ENCODE data around the gene TAF1. TPM values are rescaled to one million over a fixed set of nuclear protein-coding genes. Genes with fewer than 3 reads are reported as not detected.
"Not testable (repeated sequence)": the region's sequence is repeated elsewhere in the genome, so short reads cannot be mapped to it uniquely, and the experiment has no call there.

TAF1 gene
- total RNA-seq, 2 donors from 2014 or later, result 51.5 to 59.3 TPM

DNA sequence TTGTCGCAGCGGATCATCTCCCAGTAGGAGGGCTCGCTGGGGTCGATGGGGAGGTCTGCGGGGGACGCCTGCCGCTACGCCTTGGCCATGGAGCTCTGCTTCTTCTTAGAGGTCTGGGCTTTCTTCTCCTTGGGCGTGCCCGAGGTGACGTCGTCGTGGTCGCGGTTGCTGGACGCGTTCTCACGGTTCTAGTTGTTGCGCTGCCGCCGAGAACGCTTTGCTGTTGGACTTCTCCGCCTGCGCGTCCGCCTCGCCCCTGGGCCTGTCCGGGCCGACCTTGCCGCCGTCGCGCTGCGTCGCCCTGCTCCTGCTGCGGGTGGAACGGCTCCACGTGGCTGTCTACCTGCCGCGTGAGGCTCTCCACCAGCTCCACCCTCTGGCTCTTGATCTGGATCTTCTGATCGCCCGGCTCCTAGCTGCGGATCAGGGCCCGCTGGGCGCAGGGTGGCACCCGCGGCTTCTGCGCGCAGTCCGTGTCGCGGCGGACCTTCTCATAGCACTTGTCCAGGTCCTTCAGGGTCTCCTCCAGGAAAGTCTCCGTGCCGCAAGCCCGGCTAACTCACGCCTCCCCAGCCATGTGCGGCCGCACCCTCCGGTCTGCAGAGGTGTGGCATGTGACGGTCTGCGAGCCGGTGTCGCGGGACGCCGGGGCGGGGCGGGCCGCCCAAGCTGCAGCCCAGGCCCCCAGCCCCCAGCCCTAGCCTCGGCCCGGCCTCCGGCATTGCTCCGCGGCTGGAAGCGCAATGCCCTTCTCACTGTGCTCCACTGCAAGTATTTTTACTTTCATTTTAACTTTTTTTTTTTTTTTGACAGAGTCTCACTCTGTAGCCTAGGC is 126.3 kb downstream of the TAF1 start:
- Mint-ChIP-seq H3K27me3 (ENCODE audit: low read depth) (peaks cover 7% of the 10 kb centered on the region), H3K36me3 (ENCODE audit: insufficient read depth in 2 of 2) (no peaks in the 10 kb centered on the region), H3K4me1 (ENCODE audit: low read depth) (peaks cover 28% of the 10 kb centered on the region), H3K9me3 (no peaks in the 10 kb centered on the region), H3K27ac (no peak overlapping the region), H3K4me3 (peak overlapping the region in 1 of 2 donors; percentile 88)
- DNase-seq (peak in 1 of 2 donors; percentile 61), ATAC-seq (replicated peaks in 1 of 2) (peak in 1 of 2 donors; percentile 83)

DNA sequence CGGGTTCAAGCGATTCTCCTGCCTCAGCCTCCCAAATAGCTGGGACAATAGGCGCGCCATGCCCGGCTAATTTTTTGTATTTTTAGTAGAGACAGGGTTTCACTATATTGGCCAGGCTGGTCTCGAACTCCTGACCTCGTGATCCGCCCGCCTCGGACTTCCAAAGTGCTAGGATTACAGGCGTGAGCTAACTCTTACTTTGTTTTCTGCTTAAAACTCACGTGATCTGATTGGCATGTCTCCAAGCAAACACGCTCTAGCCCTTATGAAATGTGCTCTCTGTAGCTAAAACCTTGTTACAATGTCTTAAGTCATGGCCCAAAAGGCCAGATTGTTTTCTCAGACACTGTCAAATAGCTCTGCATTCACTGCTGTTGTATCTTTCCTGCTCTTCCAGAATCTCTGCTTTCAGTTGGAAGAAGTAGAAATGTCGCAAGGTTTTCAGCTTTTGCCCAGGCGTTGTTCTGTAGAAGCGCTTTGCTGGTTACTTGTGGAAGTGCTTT is 127.0 kb downstream of the TAF1 start:
- peaks cover 7% of the 10 kb centered on the region for H3K27me3 Mint-ChIP-seq (ENCODE audit: low read depth)
- H3K36me3 Mint-ChIP-seq (ENCODE audit: insufficient read depth in 2 of 2), result no peaks in the 10 kb centered on the region
- H3K9me3 Mint-ChIP-seq, result no peaks in the 10 kb centered on the region
- no peak for ATAC-seq (replicated peaks in 1 of 2)
- H3K4me3 Mint-ChIP-seq, result peak overlapping the region in 1 of 2 donors; percentile 88
- DNase-seq, result no peak
- peaks cover 28% of the 10 kb centered on the region for H3K4me1 Mint-ChIP-seq (ENCODE audit: low read depth)
- H3K27ac Mint-ChIP-seq, result no peak overlapping the region

DNA sequence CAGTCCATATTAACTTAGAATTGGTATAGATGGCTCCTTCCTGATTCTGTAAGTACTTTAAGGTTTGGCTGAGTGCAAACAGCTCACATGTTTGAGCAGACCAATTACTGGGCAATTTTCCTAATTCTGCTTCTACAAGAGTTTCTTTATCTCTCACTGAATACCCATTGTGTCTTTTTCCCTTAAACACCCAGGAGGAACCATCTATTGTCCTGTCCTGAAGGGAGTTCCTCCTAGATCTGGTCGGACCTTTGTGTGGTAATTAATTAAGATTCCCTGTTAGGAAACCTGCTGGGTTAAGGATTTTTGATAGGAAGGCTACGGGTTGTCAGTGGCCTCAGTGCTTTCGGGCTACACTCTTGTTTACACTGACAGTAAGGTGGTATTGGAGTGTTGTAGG is 129.8 kb downstream of the TAF1 start:
- peaks cover 19% of the 10 kb centered on the region for H3K4me1 Mint-ChIP-seq (ENCODE audit: low read depth)
- not testable (repeated sequence) for H3K27ac Mint-ChIP-seq; H3K36me3 Mint-ChIP-seq (ENCODE audit: insufficient read depth in 2 of 2); H3K9me3 Mint-ChIP-seq; H3K4me3 Mint-ChIP-seq; H3K27me3 Mint-ChIP-seq (ENCODE audit: low read depth); ATAC-seq (replicated peaks in 1 of 2); DNase-seq

DNA sequence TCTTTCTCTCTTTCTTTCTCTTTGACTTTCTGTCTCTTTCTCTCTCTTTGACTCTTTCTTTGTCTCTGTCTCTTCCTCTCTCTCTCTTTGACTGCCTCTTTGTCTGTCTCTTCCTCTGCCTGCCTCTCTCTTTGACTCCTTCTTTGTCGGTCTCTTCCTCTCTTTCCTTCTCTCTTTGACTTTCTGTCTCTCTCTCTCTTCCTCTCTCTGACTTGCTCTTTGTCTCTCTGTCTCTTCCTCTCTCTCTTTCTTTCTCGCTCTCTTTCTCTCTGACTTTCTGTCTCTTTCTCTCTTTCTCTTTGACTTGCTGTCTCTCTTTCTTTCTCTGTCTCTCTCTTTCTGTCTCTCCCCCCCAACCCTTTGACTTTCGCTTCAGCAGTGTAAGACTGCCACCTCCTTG is 130.3 kb downstream of the TAF1 start:
- DNase-seq (no peak), ATAC-seq (replicated peaks in 1 of 2) (no peak)
- Mint-ChIP-seq H3K4me1 (ENCODE audit: low read depth) (peaks cover 16% of the 10 kb centered on the region), H3K4me3 (no peak overlapping the region), H3K36me3 (ENCODE audit: insufficient read depth in 2 of 2) (no peaks in the 10 kb centered on the region), H3K27ac (no peak overlapping the region), H3K27me3 (ENCODE audit: low read depth) (peaks cover 7% of the 10 kb centered on the region), H3K9me3 (peaks cover 0 to 1% of the 10 kb centered on the region in 2 donors)

DNA sequence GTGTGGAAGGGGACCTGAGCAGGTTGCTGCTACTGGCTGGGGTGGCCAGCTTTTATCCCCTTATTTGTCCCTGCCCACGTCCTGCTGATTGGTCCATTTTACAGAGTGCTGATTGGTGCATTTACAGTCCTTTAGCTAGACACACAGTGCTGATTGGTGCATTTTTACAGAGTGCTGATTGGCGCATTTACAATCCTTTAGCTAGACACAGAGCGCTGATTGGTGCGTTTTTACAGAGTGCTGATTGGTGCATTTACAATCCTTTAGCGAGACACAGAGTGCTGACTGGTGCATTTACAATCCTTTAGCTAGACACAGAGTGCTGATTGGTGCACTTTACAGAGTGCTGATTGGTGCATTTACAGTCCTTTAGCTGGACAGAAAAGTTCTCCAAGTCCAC is 135.9 kb downstream of the TAF1 start:
- H3K4me3 Mint-ChIP-seq, result not testable (repeated sequence)

DNA sequence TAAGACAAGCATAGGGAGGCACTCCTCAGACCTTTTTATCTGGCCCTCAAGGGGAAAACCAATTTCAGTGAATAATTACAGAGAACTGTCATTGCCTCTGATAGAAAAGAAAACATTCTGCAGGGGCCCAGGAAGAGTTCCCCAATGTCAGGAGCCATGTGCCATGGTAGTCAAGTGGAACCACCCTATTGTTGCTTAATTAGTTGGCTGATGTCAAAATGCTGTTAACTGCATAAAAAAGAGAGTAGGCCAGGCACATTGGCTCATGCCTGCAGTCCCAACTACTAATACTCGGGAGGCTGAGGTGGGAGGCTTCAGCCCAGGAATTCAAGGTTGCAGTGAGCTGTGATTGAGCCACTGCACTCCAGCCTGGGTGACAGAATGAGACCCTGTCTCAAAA is 138.2 kb downstream of the TAF1 start:
- no peaks in the 10 kb centered on the region for H3K4me1 Mint-ChIP-seq (ENCODE audit: low read depth)
- no peak for DNase-seq

More for the DNA sequence above, 135.9 kb downstream of the TAF1 start:
- not testable (repeated sequence) for H3K27me3 Mint-ChIP-seq (ENCODE audit: low read depth); ATAC-seq (replicated peaks in 1 of 2); H3K27ac Mint-ChIP-seq; H3K36me3 Mint-ChIP-seq (ENCODE audit: insufficient read depth in 2 of 2); DNase-seq; H3K4me1 Mint-ChIP-seq (ENCODE audit: low read depth); H3K9me3 Mint-ChIP-seq

DNA sequence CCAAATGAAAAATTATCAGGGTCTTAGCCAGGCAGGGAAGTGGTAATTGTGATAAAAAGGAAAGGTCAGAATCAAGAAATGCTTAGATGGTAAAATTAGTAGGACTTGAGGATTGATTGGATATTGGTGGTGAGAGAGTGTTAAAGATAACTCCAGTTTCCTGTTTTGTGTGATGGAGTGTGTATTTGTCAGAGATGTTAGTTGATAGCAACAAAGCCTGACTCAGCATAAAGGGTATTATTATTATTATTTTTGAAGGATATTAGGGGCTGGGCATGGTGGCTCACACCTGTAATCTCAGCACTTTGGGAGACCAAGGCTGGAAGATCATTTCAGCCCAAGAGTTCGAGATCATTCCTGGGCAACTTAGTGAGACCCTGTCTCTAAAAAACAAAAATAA is 143.1 kb downstream of the TAF1 start:
- H3K36me3 Mint-ChIP-seq (ENCODE audit: insufficient read depth in 2 of 2), result no peaks in the 10 kb centered on the region
- H3K4me3 Mint-ChIP-seq, result no peak overlapping the region
- ATAC-seq (replicated peaks in 1 of 2) (no peak), DNase-seq (no peak)
- no peak overlapping the region for H3K27ac Mint-ChIP-seq
- peaks cover 17% of the 10 kb centered on the region for H3K27me3 Mint-ChIP-seq (ENCODE audit: low read depth)
- H3K4me1 Mint-ChIP-seq (ENCODE audit: low read depth), result peaks cover 5% of the 10 kb centered on the region
- peaks cover 0 to 4% of the 10 kb centered on the region in 2 donors for H3K9me3 Mint-ChIP-seq

More for the DNA sequence above, 138.2 kb downstream of the TAF1 start:
- peaks cover 0 to 1% of the 10 kb centered on the region in 2 donors for H3K9me3 Mint-ChIP-seq
- ATAC-seq (replicated peaks in 1 of 2), result no peak
- H3K4me3 Mint-ChIP-seq, result no peak overlapping the region
- no peak overlapping the region for H3K27ac Mint-ChIP-seq
- peaks cover 9% of the 10 kb centered on the region for H3K27me3 Mint-ChIP-seq (ENCODE audit: low read depth)
- H3K36me3 Mint-ChIP-seq (ENCODE audit: insufficient read depth in 2 of 2), result no peaks in the 10 kb centered on the region

DNA sequence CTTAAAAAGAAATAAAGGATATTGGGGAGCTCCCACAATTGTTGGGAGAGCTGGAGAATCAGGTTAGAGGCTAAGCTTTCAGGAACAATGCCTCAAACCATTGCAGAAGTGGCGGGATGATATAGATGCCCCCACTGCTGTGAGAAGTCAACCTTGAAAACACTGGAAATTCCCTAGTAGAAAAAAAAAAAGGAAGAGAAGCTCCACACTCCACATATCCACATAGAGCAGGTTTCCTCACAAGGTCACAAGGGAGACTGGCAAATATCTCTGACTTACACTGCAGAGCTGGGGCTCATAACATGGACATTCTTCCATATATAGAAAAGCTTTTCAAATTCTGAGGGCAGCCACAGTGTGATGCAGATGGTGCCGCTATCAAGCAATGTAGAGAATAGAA is 144.0 kb downstream of the TAF1 start:
- ATAC-seq (replicated peaks in 1 of 2), result no peak
- H3K27ac Mint-ChIP-seq, result no peak overlapping the region
- no peaks in the 10 kb centered on the region for H3K36me3 Mint-ChIP-seq (ENCODE audit: insufficient read depth in 2 of 2)
- H3K4me3 Mint-ChIP-seq, result no peak overlapping the region
- DNase-seq, result no peak
- peaks cover 0 to 4% of the 10 kb centered on the region in 2 donors for H3K9me3 Mint-ChIP-seq
- peaks cover 13% of the 10 kb centered on the region for H3K4me1 Mint-ChIP-seq (ENCODE audit: low read depth)
- H3K27me3 Mint-ChIP-seq (ENCODE audit: low read depth), result peaks cover 19% of the 10 kb centered on the region

DNA sequence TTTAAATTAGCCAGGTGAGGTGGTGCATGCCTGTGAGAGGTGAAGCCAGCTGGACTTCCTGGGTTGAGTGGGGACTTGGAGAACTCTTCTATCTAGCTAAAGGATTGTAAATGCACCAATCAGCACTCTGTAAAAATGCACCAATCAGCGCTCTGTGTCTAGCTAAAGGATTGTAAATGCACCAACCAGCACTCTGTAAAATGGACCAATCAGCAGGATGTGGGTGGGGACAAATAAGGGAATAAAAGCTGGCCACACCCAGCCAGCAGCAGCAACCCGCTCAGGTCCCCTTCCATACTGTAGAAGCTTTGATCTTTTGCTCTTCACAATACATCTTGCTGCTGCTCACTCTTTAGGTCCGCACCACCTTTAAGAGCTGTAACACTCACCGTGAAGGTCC is 147.6 kb downstream of the TAF1 start:
- H3K4me1 Mint-ChIP-seq (ENCODE audit: low read depth), result peaks cover 17% of the 10 kb centered on the region
- ATAC-seq (replicated peaks in 1 of 2); H3K27ac Mint-ChIP-seq: not testable (repeated sequence)

DNA sequence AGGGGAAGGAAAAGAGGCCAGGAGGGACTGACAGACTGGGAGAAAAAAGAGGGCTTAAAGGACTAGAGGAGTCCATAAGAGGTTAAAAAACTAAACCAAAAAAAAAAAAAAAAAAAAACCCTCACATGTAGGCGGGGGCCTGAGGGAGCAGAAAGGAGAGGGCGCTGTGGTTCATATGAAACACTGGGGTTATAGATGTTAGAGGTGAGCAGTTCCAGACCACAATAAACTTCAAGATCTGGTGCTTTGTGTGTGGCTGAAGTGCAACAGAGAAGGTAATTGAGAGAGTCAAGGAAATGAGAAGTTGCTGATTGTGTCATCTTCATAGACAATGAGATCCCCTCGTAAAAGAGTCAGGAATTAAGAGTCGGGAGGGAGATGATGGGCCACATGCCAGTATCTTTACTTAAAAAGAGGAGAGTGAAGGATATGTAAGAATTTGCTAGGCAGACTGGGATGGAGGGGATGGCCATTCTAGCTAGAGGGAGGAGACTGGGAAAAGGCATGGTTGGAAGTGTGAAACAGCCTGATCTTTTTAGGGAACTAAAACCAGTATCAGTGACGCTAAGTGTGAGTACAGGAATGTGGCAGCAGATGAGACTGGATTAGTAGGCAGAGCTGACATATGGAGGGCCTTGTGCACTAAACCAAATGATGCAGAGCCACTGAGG is 148.3 kb downstream of the TAF1 start:
- peaks cover 19% of the 10 kb centered on the region for H3K27me3 Mint-ChIP-seq (ENCODE audit: low read depth)
- H3K9me3 Mint-ChIP-seq, result peaks cover 0 to 4% of the 10 kb centered on the region in 2 donors
- peaks cover 17% of the 10 kb centered on the region for H3K4me1 Mint-ChIP-seq (ENCODE audit: low read depth)
- no peaks in the 10 kb centered on the region for H3K36me3 Mint-ChIP-seq (ENCODE audit: insufficient read depth in 2 of 2)
- H3K4me3 Mint-ChIP-seq, result peak overlapping the region; percentile 2 to 46
- ATAC-seq (replicated peaks in 1 of 2) (peak; percentile 98 to 99), DNase-seq (peak; percentile 37 to 61)
- H3K27ac Mint-ChIP-seq, result no peak overlapping the region

More for the DNA sequence above, 147.6 kb downstream of the TAF1 start:
- not testable (repeated sequence) for H3K4me3 Mint-ChIP-seq; DNase-seq; H3K9me3 Mint-ChIP-seq; H3K36me3 Mint-ChIP-seq (ENCODE audit: insufficient read depth in 2 of 2)
- H3K27me3 Mint-ChIP-seq (ENCODE audit: low read depth), result peaks cover 19% of the 10 kb centered on the region

DNA sequence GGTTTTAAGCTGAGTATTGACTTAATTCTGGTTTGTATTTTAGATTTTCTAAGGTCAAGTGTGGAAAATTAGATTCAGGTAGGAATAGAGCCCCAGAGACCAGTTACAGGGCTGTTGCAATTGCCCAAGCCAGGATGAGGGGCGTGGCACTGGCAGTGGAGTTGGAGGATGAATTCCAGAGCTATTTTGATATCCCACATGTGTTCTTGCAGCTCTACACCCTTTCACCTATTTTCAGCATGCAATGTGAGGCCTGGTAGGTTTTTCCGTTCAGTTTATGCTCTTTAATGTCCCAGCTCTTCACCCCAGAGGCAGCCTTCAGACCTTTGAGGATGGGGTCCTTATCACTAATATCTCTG is 148.9 kb downstream of the TAF1 start:
- DNase-seq, result no peak
- Mint-ChIP-seq H3K9me3 (peaks cover 0 to 4% of the 10 kb centered on the region in 2 donors), H3K36me3 (ENCODE audit: insufficient read depth in 2 of 2) (no peaks in the 10 kb centered on the region), H3K4me3 (no peak overlapping the region), H3K4me1 (ENCODE audit: low read depth) (peaks cover 17% of the 10 kb centered on the region), H3K27ac (no peak overlapping the region), H3K27me3 (ENCODE audit: low read depth) (peaks cover 19% of the 10 kb centered on the region)
- ATAC-seq (replicated peaks in 1 of 2), result no peak

All from activated T-cell treated with anti-CD3 and anti-CD28 coated beads, Interleukin-2, amount 50 U/mL, for 72 hours (primary cell).